Right lobe of liver (tissue), 6 donors: ENCODE measurements around the gene LRRC51. TPM values are rescaled to one million over a fixed set of nuclear protein-coding genes. Genes with fewer than 3 reads are reported as not detected.
A peak's percentile ranks its signal among the peaks of the same experiment; 100 is the strongest.

Experiments used
- ATAC-seq, 4 donors: fragments of 200-7000 bp; cut with Tn5 transposase; one replicate each; pipeline ENCODE4 v1.9.1; 2020; ENCODE audit warnings: mild to moderate bottlenecking in 4 of 4, moderate library complexity in 4 of 4
- DNase-seq, 3 donors: peaks; one replicate each; pipeline ENCODE4 v3.0.0-alpha.2; 2020
- H3K27ac ChIP-seq, 3 donors: fragments of 200-600 bp; one replicate each; pipeline ENCODE4 v1.8.0; 2022
- H3K27me3 ChIP-seq, 2 donors: fragments of 200-600 bp; one replicate each; pipeline ENCODE4 v1.8.0; 2022
- H3K36me3 ChIP-seq, 4 donors: fragments of 200-600 bp; sonication (generic) in 1 of 4; one replicate each; pipeline versions ENCODE4 v1.5.1 to v1.8.0; 2017 to 2022; ENCODE audit warnings: control low read depth in 1 of 4
- H3K4me1 ChIP-seq, 4 donors: fragments of 200-600 bp; sonication (generic) in 1 of 4; one replicate each; pipeline versions ENCODE4 v1.5.1 to v1.8.0; 2017 to 2022; ENCODE audit warnings: control low read depth in 1 of 4
- H3K4me3 ChIP-seq, 3 donors: fragments of 200-600 bp; one replicate each; pipeline ENCODE4 v1.8.0; 2022
- H3K9me3 ChIP-seq, 4 donors: fragments of 200-600 bp; sonication (generic) in 1 of 4; one replicate each; pipeline versions ENCODE4 v1.5.1 to v1.8.0; 2017 to 2022; ENCODE audit warnings: control low read depth in 1 of 4
- CTCF ChIP-seq, 4 donors: fragments of 200-600 bp in 3 of 4; fragments of 450-650 bp in 1 of 4; IDR thresholded peaks; one replicate each; pipeline versions ENCODE4 v1.5.1 to v1.8.0; 2016 to 2022; ENCODE audit warnings: antibody characterized with exemption in 4 of 4, mild to moderate bottlenecking in 2 of 4
- POLR2A ChIP-seq: fragments of 450-650 bp; IDR thresholded peaks from one replicate; pipeline ENCODE4 v1.6.1; 2017; ENCODE audit warnings: antibody characterized with exemption, mild to moderate bottlenecking
- WGBS: methylation state at CpG from one replicate; pipeline ENCODE4 v1.1.6; 2018; ENCODE audit warnings: low coverage, low lambda C conversion rate; ENCODE audit not compliant: insufficient coverage; ENCODE audit errors: missing lambda C conversion rate; 5-methylcytosine and 5-hydroxymethylcytosine counted together
- intact Hi-C, 2 donors: fragments of 100-400 bp; cut with DNase I; formaldehyde crosslinking; loops; one replicate each; pipeline versions ENCODE4 v1.11.2 to v1.14.1; 2022
- long read RNA-seq: library from polyadenylated mRNA; unstranded; transcript quantifications from one replicate; pipeline ENCODE4 v2.0.0, GENCODE V29; 2019
- total RNA-seq, 6 experiments: library from RNA; depleted of rRNA in 2 of 6; stranded (reverse); fragments of >200 nt in 2 of 6; fragmentation: NEBNext Ultra II Directional in 3 of 6; extraction: Animal tissue kit (Norgen Biotek cat#: 25700) in 3 of 6; gene quantifications; one replicate each; pipeline versions ENCODE4 v1.1.0 to v1.2.4, GENCODE V29; 2016 to 2023
- donor health status: DM: no; HTN: yes; CAD: no.
- donor health status: DM: no; HTN: no; CAD: no.
- donor health status: DM: no; HTN: no; CAD: no.
- donor health status: DM: no; HTN: yes; CAD: no.
- donor health status: DM: no; HTN: yes; CAD: no.

LRRC51 gene
- total RNA-seq, result 1 to 10 TPM; 3.3 to 9.0 (median 6.1) TPM
- long read RNA-seq, partial matches to known transcripts, result 0 of 3 reads
- long read RNA-seq, other reads (novel, unspliced or antisense), result 0 of 3 reads

- 1% methylated on average over 30 of the region's 60 CpGs for WGBS
- peaks cover 0 to 10% (median 0%) of the 10 kb centered on the region in 4 donors for H3K4me1 ChIP-seq
- H3K4me3 ChIP-seq, result peak within 1 kb of the TSS; percentile 72 to 74 (median 72)
- no peaks in the 10 kb centered on the region for H3K36me3 ChIP-seq
- peak within 1 kb of the TSS; percentile 81 to 86 (median 82) for H3K27ac ChIP-seq
- DNase-seq (peak; percentile 98 to 100 (median 99)), ATAC-seq (peak; percentile 95 to 98 (median 96))
- H3K27me3 ChIP-seq, result no peaks in the 10 kb centered on the region
- intact Hi-C loops, result no loop called here
- TF ChIP-seq POLR2A (peak; percentile 37), CTCF (IDR thresholded peaks at IDR 0.05) (no peak)
- no peaks in the 10 kb centered on the region for H3K9me3 ChIP-seq
These were observed at the start of gene LRRC51, which contains the start of gene NUMA1 for GRCh38 chr11:72080326-72081183. Gene LRRC51 (plus strand): TSS chr11:72080850. CDS start chr11:72089084, 8,234 bp downstream. Gene NUMA1 (minus strand): TSS chr11:72080542. CDS start chr11:72035943, 44,599 bp downstream.

GRCh38 chr11:72036687-72037086 is 44.0 kb upstream of the LRRC51 start:
- no peak for DNase-seq
- TF ChIP-seq CTCF (IDR thresholded peaks at IDR 0.05) (no peak), POLR2A (no peak)
- 79% methylated on average over 3 of the region's 3 CpGs for WGBS

GRCh38 chr11:72037554-72038311 is 42.9 kb upstream of the LRRC51 start:
- Histone ChIP-seq H3K27ac (peak overlapping the region in 1 of 3 donors; percentile 76), H3K4me3 (no peak overlapping the region), H3K36me3 (peaks cover 0 to 20% (median 6%) of the 10 kb centered on the region in 4 donors), H3K4me1 (peaks cover 1 to 38% (median 7%) of the 10 kb centered on the region in 4 donors), H3K27me3 (no peaks in the 10 kb centered on the region), H3K9me3 (no peaks in the 10 kb centered on the region)
- intact Hi-C loops, result no loop called here
- DNase-seq (no peak), ATAC-seq (no peak)
- 40% methylated on average over 1 of the region's 4 CpGs for WGBS
- TF ChIP-seq CTCF (IDR thresholded peaks at IDR 0.05) (no peak), POLR2A (no peak)

More at GRCh38 chr11:72036687-72037086, 44.0 kb upstream of the LRRC51 start:
- H3K36me3 ChIP-seq, result peaks cover 0 to 25% (median 6%) of the 10 kb centered on the region in 4 donors
- ATAC-seq, result no peak
- no peaks in the 10 kb centered on the region for H3K9me3 ChIP-seq
- no peaks in the 10 kb centered on the region for H3K27me3 ChIP-seq
- no peak overlapping the region for H3K27ac ChIP-seq
- intact Hi-C loops, result no loop called here
- peaks cover 1 to 33% (median 7%) of the 10 kb centered on the region in 4 donors for H3K4me1 ChIP-seq
- no peak overlapping the region for H3K4me3 ChIP-seq

GRCh38 chr11:72038491-72038890 is 42.2 kb upstream of the LRRC51 start:
- no peak for DNase-seq
- Histone ChIP-seq H3K36me3 (peaks cover 0 to 14% (median 6%) of the 10 kb centered on the region in 4 donors), H3K9me3 (no peaks in the 10 kb centered on the region), H3K27me3 (no peaks in the 10 kb centered on the region), H3K4me1 (peaks cover 1 to 39% (median 7%) of the 10 kb centered on the region in 4 donors), H3K27ac (peak overlapping the region; percentile 57 to 93 (median 76)), H3K4me3 (peak overlapping the region in 1 of 3 donors; percentile 60)
- intact Hi-C loops, result no loop called here
- no peak for TF ChIP-seq CTCF (IDR thresholded peaks at IDR 0.05)
- no peak for TF ChIP-seq POLR2A
- 20% methylated on average over 1 of the region's 2 CpGs for WGBS
- ATAC-seq, result no peak
